Measurements from ENCODE around the gene CDK14. TPM values are rescaled to one million over a fixed set of nuclear protein-coding genes. Genes with fewer than 3 reads are reported as not detected.

Gene CDK14
- total RNA-seq, 1 donor from 2014 or later = 1.6 TPM

- intact Hi-C loops (cut with micrococcal nuclease) = no loop called here
- Mint-ChIP-seq H3K27ac (no peak overlapping the region), H3K36me3 (ENCODE audit: low read depth) (no peaks in the 10 kb centered on the region), H3K4me1 (ENCODE audit: low read depth) (no peaks in the 10 kb centered on the region), H3K9me3 (no peaks in the 10 kb centered on the region), H3K27me3 (ENCODE audit: insufficient read depth) (peaks cover 2% of the 10 kb centered on the region), H3K4me3 (no peak overlapping the region)
- no peak for DNase-seq (ENCODE audit: low spot score)
Measured at GRCh38 chr7:91013078-91013477, 417.0 kb downstream of the CDK14 start.

GRCh38 chr7:91019686-91020385 is 423.7 kb downstream of the CDK14 start:
- Mint-ChIP-seq H3K36me3 (ENCODE audit: low read depth) (no peaks in the 10 kb centered on the region), H3K4me1 (ENCODE audit: low read depth) (no peaks in the 10 kb centered on the region), H3K27ac (no peak overlapping the region), H3K27me3 (ENCODE audit: insufficient read depth) (no peaks in the 10 kb centered on the region), H3K4me3 (no peak overlapping the region), H3K9me3 (no peaks in the 10 kb centered on the region)
- DNase-seq (ENCODE audit: low spot score) = no peak
- intact Hi-C loops (cut with micrococcal nuclease) = no loop called here

- Mint-ChIP-seq H3K36me3 (ENCODE audit: low read depth) (no peaks in the 10 kb centered on the region), H3K27ac (no peak overlapping the region), H3K4me1 (ENCODE audit: low read depth) (no peaks in the 10 kb centered on the region), H3K4me3 (no peak overlapping the region), H3K27me3 (ENCODE audit: insufficient read depth) (no peaks in the 10 kb centered on the region), H3K9me3 (no peaks in the 10 kb centered on the region)
- intact Hi-C loops (cut with micrococcal nuclease) = no loop called here
- no peak for DNase-seq (ENCODE audit: low spot score)
Measured at GRCh38 chr7:91020636-91021385, 424.7 kb downstream of the CDK14 start.

- intact Hi-C loops (cut with micrococcal nuclease) = no loop called here
- no peaks in the 10 kb centered on the region for H3K36me3 Mint-ChIP-seq (ENCODE audit: low read depth)
- H3K27me3 Mint-ChIP-seq (ENCODE audit: insufficient read depth) = no peaks in the 10 kb centered on the region
- no peak overlapping the region for H3K4me3 Mint-ChIP-seq
- H3K4me1 Mint-ChIP-seq (ENCODE audit: low read depth) = no peaks in the 10 kb centered on the region
- no peak overlapping the region for H3K27ac Mint-ChIP-seq
- no peak for DNase-seq (ENCODE audit: low spot score)
- no peaks in the 10 kb centered on the region for H3K9me3 Mint-ChIP-seq
Measured at GRCh38 chr7:91021956-91022355, 425.8 kb downstream of the CDK14 start.

GRCh38 chr7:91025906-91026390 is 429.8 kb downstream of the CDK14 start:
- DNase-seq (ENCODE audit: low spot score) = no peak
- intact Hi-C loops (cut with micrococcal nuclease) = no loop called here
- H3K27ac Mint-ChIP-seq = no peak overlapping the region
- no peaks in the 10 kb centered on the region for H3K4me1 Mint-ChIP-seq (ENCODE audit: low read depth)
- no peaks in the 10 kb centered on the region for H3K36me3 Mint-ChIP-seq (ENCODE audit: low read depth)
- no peak overlapping the region for H3K4me3 Mint-ChIP-seq
- H3K9me3 Mint-ChIP-seq = no peaks in the 10 kb centered on the region
- H3K27me3 Mint-ChIP-seq (ENCODE audit: insufficient read depth) = no peaks in the 10 kb centered on the region

GRCh38 chr7:91029688-91030087 is 433.6 kb downstream of the CDK14 start:
- H3K36me3 Mint-ChIP-seq (ENCODE audit: low read depth) = no peaks in the 10 kb centered on the region
- no peak overlapping the region for H3K27ac Mint-ChIP-seq
- H3K27me3 Mint-ChIP-seq (ENCODE audit: insufficient read depth) = no peaks in the 10 kb centered on the region
- no peaks in the 10 kb centered on the region for H3K9me3 Mint-ChIP-seq
- H3K4me1 Mint-ChIP-seq (ENCODE audit: low read depth) = no peaks in the 10 kb centered on the region
- DNase-seq (ENCODE audit: low spot score) = no peak
- H3K4me3 Mint-ChIP-seq = no peak overlapping the region
- intact Hi-C loops (cut with micrococcal nuclease) = no loop called here

GRCh38 chr7:91030680-91031380 is 434.7 kb downstream of the CDK14 start:
- Mint-ChIP-seq H3K4me1 (ENCODE audit: low read depth) (no peaks in the 10 kb centered on the region), H3K9me3 (no peaks in the 10 kb centered on the region), H3K4me3 (no peak overlapping the region), H3K36me3 (ENCODE audit: low read depth) (no peaks in the 10 kb centered on the region), H3K27me3 (ENCODE audit: insufficient read depth) (no peaks in the 10 kb centered on the region), H3K27ac (no peak overlapping the region)
- no peak for DNase-seq (ENCODE audit: low spot score)
- intact Hi-C loops (cut with micrococcal nuclease) = no loop called here

GRCh38 chr7:91031757-91032156 is 435.6 kb downstream of the CDK14 start:
- H3K4me1 Mint-ChIP-seq (ENCODE audit: low read depth) = no peaks in the 10 kb centered on the region
- no peaks in the 10 kb centered on the region for H3K27me3 Mint-ChIP-seq (ENCODE audit: insufficient read depth)
- no peaks in the 10 kb centered on the region for H3K36me3 Mint-ChIP-seq (ENCODE audit: low read depth)
- no peak overlapping the region for H3K4me3 Mint-ChIP-seq
- no peak overlapping the region for H3K27ac Mint-ChIP-seq
- H3K9me3 Mint-ChIP-seq = no peaks in the 10 kb centered on the region
- intact Hi-C loops (cut with micrococcal nuclease) = no loop called here
- no peak for DNase-seq (ENCODE audit: low spot score)

GRCh38 chr7:91033574-91033973 is 437.5 kb downstream of the CDK14 start:
- H3K36me3 Mint-ChIP-seq (ENCODE audit: low read depth) = no peaks in the 10 kb centered on the region
- no peaks in the 10 kb centered on the region for H3K27me3 Mint-ChIP-seq (ENCODE audit: insufficient read depth)
- intact Hi-C loops (cut with micrococcal nuclease) = no loop called here
- no peak for DNase-seq (ENCODE audit: low spot score)
- no peak overlapping the region for H3K4me3 Mint-ChIP-seq
- no peak overlapping the region for H3K27ac Mint-ChIP-seq
- no peaks in the 10 kb centered on the region for H3K9me3 Mint-ChIP-seq
- no peaks in the 10 kb centered on the region for H3K4me1 Mint-ChIP-seq (ENCODE audit: low read depth)

GRCh38 chr7:91034459-91035368 is 438.6 kb downstream of the CDK14 start:
- DNase-seq (ENCODE audit: low spot score) = no peak
- no peak overlapping the region for H3K27ac Mint-ChIP-seq
- no peaks in the 10 kb centered on the region for H3K9me3 Mint-ChIP-seq
- no peaks in the 10 kb centered on the region for H3K27me3 Mint-ChIP-seq (ENCODE audit: insufficient read depth)
- no peaks in the 10 kb centered on the region for H3K36me3 Mint-ChIP-seq (ENCODE audit: low read depth)
- intact Hi-C loops (cut with micrococcal nuclease) = no loop called here
- no peaks in the 10 kb centered on the region for H3K4me1 Mint-ChIP-seq (ENCODE audit: low read depth)
- H3K4me3 Mint-ChIP-seq = no peak overlapping the region

- intact Hi-C loops (cut with micrococcal nuclease) = no loop called here
- H3K27me3 Mint-ChIP-seq (ENCODE audit: insufficient read depth) = peaks cover 5% of the 10 kb centered on the region
- no peaks in the 10 kb centered on the region for H3K4me1 Mint-ChIP-seq (ENCODE audit: low read depth)
- H3K36me3 Mint-ChIP-seq (ENCODE audit: low read depth) = no peaks in the 10 kb centered on the region
- DNase-seq (ENCODE audit: low spot score) = no peak
- H3K4me3 Mint-ChIP-seq = no peak overlapping the region
- H3K9me3 Mint-ChIP-seq = no peaks in the 10 kb centered on the region
- H3K27ac Mint-ChIP-seq = no peak overlapping the region
Measured at GRCh38 chr7:91039033-91039432, 442.9 kb downstream of the CDK14 start.

GRCh38 chr7:91041141-91041540 is 445.0 kb downstream of the CDK14 start:
- Mint-ChIP-seq H3K27ac (no peak overlapping the region), H3K36me3 (ENCODE audit: low read depth) (no peaks in the 10 kb centered on the region), H3K4me3 (no peak overlapping the region), H3K27me3 (ENCODE audit: insufficient read depth) (peaks cover 5% of the 10 kb centered on the region), H3K4me1 (ENCODE audit: low read depth) (no peaks in the 10 kb centered on the region), H3K9me3 (no peaks in the 10 kb centered on the region)
- no peak for DNase-seq (ENCODE audit: low spot score)
- intact Hi-C loops (cut with micrococcal nuclease) = no loop called here

Measured in activated T-helper 1 cell treated with anti-CD3 and anti-CD28 coated beads, Interleukin-12 subunit alpha, Interleukin-12 subunit beta, Interleukin-2, Interleukin-4 antibody, amounts not matched to agents 30 ng/mL and 10 ng/mL and 1 ng/mL, durations not matched to agents 14 hours and 24 hours and 36 hours (primary cell).